ENCODE results near the gene USF2. TPM values are rescaled to one million over a fixed set of nuclear protein-coding genes. Genes with fewer than 3 reads are reported as not detected.
A peak's percentile ranks its signal among the peaks of the same experiment; 100 is the strongest.

Gene USF2
- total and polyA plus RNA-seq, 2 of the 8 experiments (the other 6 are each of a cell fraction or from before 2014, with no cell fraction given) = 74.1 to 109 TPM

DNA sequence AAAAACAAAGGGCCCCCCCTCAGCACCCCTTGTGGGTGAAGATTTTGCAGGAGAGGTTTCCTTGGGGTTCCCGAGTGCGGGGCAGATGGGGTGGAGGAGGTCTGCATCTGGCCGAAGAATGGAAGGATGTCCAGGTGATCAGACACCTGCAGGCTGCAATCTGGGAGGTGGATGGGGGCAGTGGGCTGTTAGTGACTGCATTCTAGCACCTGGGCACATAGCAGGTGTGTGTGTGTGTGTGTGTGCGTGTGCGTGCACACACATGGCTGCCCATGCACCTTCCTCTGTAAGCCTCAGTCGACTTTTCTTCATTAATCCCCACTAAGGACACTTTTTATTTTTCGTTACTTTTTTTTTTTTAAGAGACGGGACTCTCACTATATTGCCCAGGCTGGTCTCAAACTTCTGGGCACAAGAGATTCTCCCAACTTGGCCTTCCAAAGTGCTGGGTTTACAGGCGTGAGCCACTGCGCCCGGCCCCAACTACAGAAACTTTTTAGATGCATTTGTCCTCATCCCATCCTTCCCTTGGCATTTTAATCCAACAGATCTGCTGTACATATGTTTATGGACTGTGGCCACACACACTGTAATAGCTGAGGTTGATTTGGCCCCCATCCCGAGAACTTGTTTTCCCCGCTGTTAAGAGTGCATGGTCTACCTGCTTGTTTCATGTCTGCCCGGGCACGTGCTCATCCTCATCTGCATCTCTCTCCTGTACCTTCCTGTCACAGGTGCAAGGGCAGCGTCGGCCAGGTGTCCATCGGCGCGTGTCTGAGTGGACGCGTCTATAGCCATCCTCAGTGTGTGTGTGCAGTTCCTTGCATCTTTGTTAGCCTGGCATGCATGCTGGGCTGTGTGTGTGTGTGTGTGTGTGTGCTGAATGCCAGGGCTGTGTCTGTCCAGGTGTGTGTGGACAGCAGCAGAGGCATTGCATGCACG, 23.9 kb downstream of the USF2 start:
- Histone ChIP-seq H2BK20ac (ENCODE audit: low read length) (0 out of 2 replicates have a peak overlapping the region, but pooled peaks have one; percentile 55), H2BK12ac (ENCODE audit: low read depth, low read length) (peak overlapping the region; percentile 90; the same call in 1 of the 2 replicates), H4K91ac (replicated peaks; ENCODE audit: insufficient read length, low read length) (peak overlapping the region; percentile 25), H2BK120ac (replicated peaks; ENCODE audit: low read depth, low read length) (no peak overlapping the region), H3K4me3 (ENCODE audit: extremely low read depth in 1 of 4, insufficient read depth in 2 of 4, low read depth in 3 of 4, low read length in 4 of 4) (no peak overlapping the region), H4K5ac (ENCODE audit: insufficient read length, low read depth, low read length) (no peak overlapping the region), H3K27me3 (replicated peaks in 1 of 4; ENCODE audit: control insufficient read depth in 3 of 4, extremely low read depth in 1 of 4, insufficient read depth in 3 of 4, low read length in 3 of 4) (peaks cover 0 to 7% (median 0%) of the 10 kb centered on the region in 4 experiments; a peak in 2 of 7 replicates), H3K9me3 (ENCODE audit: insufficient read depth in 2 of 2, low read depth in 1 of 2, low read length in 1 of 2) (no peaks in the 10 kb centered on the region; a peak in 1 of 4 replicates), H3K4me2 (ENCODE audit: insufficient read depth in 1 of 2, low read depth in 2 of 2, low read length in 2 of 2) (no peak overlapping the region), H3K79me1 (ENCODE audit: low read depth, low read length) (no peaks in the 10 kb centered on the region), H3K18ac (ENCODE audit: extremely low read depth, low read length) (no peak overlapping the region), H3K23ac (ENCODE audit: insufficient read length) (no peak overlapping the region), H3K36me3 (ENCODE audit: control insufficient read depth in 2 of 4, insufficient read depth in 4 of 4, low read length in 3 of 4) (no peaks in the 10 kb centered on the region; a peak in 1 of 8 replicates), H2BK5ac (ENCODE audit: low read depth, low read length) (peak overlapping the region; percentile 44), H3K23me2 (ENCODE audit: low read depth, low read length) (peaks cover 12% of the 10 kb centered on the region; the same call in 1 of the 2 replicates), H2AK5ac (ENCODE audit: low read depth, low read length) (peak overlapping the region; percentile 71; the same call in 1 of the 2 replicates), H3K79me2 (ENCODE audit: control insufficient read depth in 1 of 2, insufficient read depth in 2 of 2, low read length in 2 of 2) (no peaks in the 10 kb centered on the region), H3K4ac (replicated peaks; ENCODE audit: insufficient read length, low read depth, low read length) (peak overlapping the region; percentile 85), H3K27ac (ENCODE audit: low read depth, low read length) (no peak overlapping the region), H4K20me1 (replicated peaks in 1 of 2; ENCODE audit: control insufficient read depth in 1 of 2, insufficient read depth in 2 of 2, low read length in 2 of 2) (peaks cover 0 to 8% of the 10 kb centered on the region in 2 experiments), H2AFZ (ENCODE audit: low read length) (no peak overlapping the region), H3K9ac (replicated peaks in 1 of 4; ENCODE audit: extremely low read depth in 1 of 4, low read depth in 3 of 4, low read length in 3 of 4) (no peak overlapping the region), H4K8ac (ENCODE audit: extremely low read depth, insufficient read depth, low read length) (no peak overlapping the region; the same call in 1 of the 2 replicates), H2BK15ac (ENCODE audit: low read length) (0 out of 2 replicates have a peak overlapping the region, but pooled peaks have one; percentile 46), H3K4me1 (replicated peaks in 1 of 4; ENCODE audit: control insufficient read depth in 3 of 4, insufficient read depth in 4 of 4, low read length in 3 of 4) (peaks cover 0 to 24% (median 10%) of the 10 kb centered on the region in 4 experiments; a peak in 6 of 7 replicates), H3K56ac (replicated peaks; ENCODE audit: insufficient read length, low read depth, low read length) (no peak overlapping the region), H3K14ac (ENCODE audit: insufficient read length) (no peak overlapping the region)
- ChIA-PET POLR2A (ENCODE audit: partially characterized antibody) (interaction anchor here (1.3 to 2.2 kb wide), 2 partner anchors 11 to 14 kb away, joined by 3 to 16 read pairs; partner anchors contain the start of gene HAMP), CTCF (ENCODE audit: partially characterized antibody) (interaction anchor here (1.2 kb wide), 1 partner anchor 22 kb away, joined by 3 read pairs; no protein-coding TSS in a partner anchor)
- no peak for DNase-seq (ENCODE audit: low read depth in 1 of 2, low spot score in 2 of 2)
- WGBS, 2 experiments (ENCODE audit: extremely low coverage in 1 of 2, insufficient coverage in 1 of 2, insufficient read length in 1 of 2, insufficient replicate concordance in 2 of 2, low coverage in 1 of 2, low lambda C conversion rate in 2 of 2, missing lambda C conversion rate in 1 of 2) = 88% methylated on average over 23 of the region's 23 CpGs; no CpG with 5 or more reads in 1 of the 2 experiments
- FAIRE-seq = no peak
- TF ChIP-seq JUND (IDR thresholded peaks at IDR 0.05; ENCODE audit: low read length) (no peak), CHD1 (IDR thresholded peaks at IDR 0.05; ENCODE audit: low read depth, low read length) (no peak), BACH1 (IDR thresholded peaks at IDR 0.05; ENCODE audit: low read length) (no peak)

Measured in H1 (cell line).